Measurements from ENCODE around the gene DOCK7. TPM values are rescaled to one million over a fixed set of nuclear protein-coding genes. Genes with fewer than 3 reads are reported as not detected.

DOCK7 gene
- polyA plus RNA-seq, 3 donors, result 2.9 to 3.7 (median 3.5) TPM

GRCh38 chr1:62493656-62494055, 194.5 kb downstream of the DOCK7 start:
- Histone ChIP-seq H3K79me2 (ENCODE audit: insufficient read depth, low read length) (no peaks in the 10 kb centered on the region), H2AFZ (ENCODE audit: insufficient read depth, low read depth, low read length, poor library complexity, severe bottlenecking) (no peak overlapping the region), H4K20me1 (ENCODE audit: insufficient read depth, low read length) (no peaks in the 10 kb centered on the region), H3K27ac (ENCODE audit: low read depth in 1 of 2, low read length in 2 of 2) (no peak overlapping the region), H3K4me1 (ENCODE audit: control insufficient read depth in 1 of 2, insufficient read depth in 2 of 2, low read length in 2 of 2) (no peaks in the 10 kb centered on the region), H3K9me3 (replicated peaks in 1 of 2; ENCODE audit: control insufficient read depth in 1 of 2, insufficient read depth in 1 of 2, low read length in 2 of 2) (no peaks in the 10 kb centered on the region), H3K27me3 (ENCODE audit: control insufficient read depth in 2 of 2, insufficient read depth in 2 of 2, low read length in 2 of 2) (no peaks in the 10 kb centered on the region), H3K4me2 (replicated peaks; ENCODE audit: extremely low read depth, low read length, poor library complexity, severe bottlenecking) (no peak overlapping the region), H3K4me3 (replicated peaks in 1 of 3; ENCODE audit: low read depth in 2 of 3, low read length in 3 of 3) (no peak overlapping the region), H3K9ac (ENCODE audit: insufficient read depth, low read length, poor library complexity, severe bottlenecking) (no peak overlapping the region), H3K36me3 (replicated peaks in 1 of 2; ENCODE audit: control insufficient read depth in 1 of 2, insufficient read depth in 2 of 2, low read length in 2 of 2) (peaks cover 6 to 35% of the 10 kb centered on the region in 2 donors)
- WGBS (ENCODE audit: insufficient coverage), result no CpG with 5 or more reads among the region's 3 CpGs
- Mint-ChIP-seq H3K27me3 (ENCODE audit: low read depth in 3 of 3) (no peaks in the 10 kb centered on the region), H3K4me1 (no peaks in the 10 kb centered on the region), H3K36me3 (peaks cover 14 to 24% of the 10 kb centered on the region in 2 donors), H3K4me3 (no peak overlapping the region), H3K27ac (no peak overlapping the region), H3K9me3 (no peaks in the 10 kb centered on the region)
- no peak for TF ChIP-seq CTCF (IDR thresholded peaks at IDR 0.05)
- DNase-seq, result no peak
- intact Hi-C loops (cut with micrococcal nuclease), result no loop called here

- intact Hi-C loops (cut with micrococcal nuclease), result no loop called here
- H3K9me3 Mint-ChIP-seq, result no peaks in the 10 kb centered on the region
- H3K27me3 ChIP-seq (ENCODE audit: control insufficient read depth in 2 of 2, insufficient read depth in 2 of 2, low read length in 2 of 2), result no peaks in the 10 kb centered on the region
- no peak overlapping the region for H3K4me3 Mint-ChIP-seq
- no peaks in the 10 kb centered on the region for H3K9me3 ChIP-seq (replicated peaks in 1 of 2; ENCODE audit: control insufficient read depth in 1 of 2, insufficient read depth in 1 of 2, low read length in 2 of 2)
- H3K4me3 ChIP-seq (replicated peaks in 1 of 3; ENCODE audit: low read depth in 2 of 3, low read length in 3 of 3), result no peak overlapping the region
- H3K27me3 Mint-ChIP-seq (ENCODE audit: low read depth in 3 of 3), result peaks cover 0 to 1% (median 0%) of the 10 kb centered on the region in 3 donors
- no peaks in the 10 kb centered on the region for H3K4me1 ChIP-seq (ENCODE audit: control insufficient read depth in 1 of 2, insufficient read depth in 2 of 2, low read length in 2 of 2)
- H4K20me1 ChIP-seq (ENCODE audit: insufficient read depth, low read length), result no peaks in the 10 kb centered on the region
- H3K4me2 ChIP-seq (replicated peaks; ENCODE audit: extremely low read depth, low read length, poor library complexity, severe bottlenecking), result no peak overlapping the region
- H3K27ac Mint-ChIP-seq, result no peak overlapping the region
- peaks cover 6 to 35% of the 10 kb centered on the region in 2 donors for H3K36me3 ChIP-seq (replicated peaks in 1 of 2; ENCODE audit: control insufficient read depth in 1 of 2, insufficient read depth in 2 of 2, low read length in 2 of 2)
- no peaks in the 10 kb centered on the region for H3K79me2 ChIP-seq (ENCODE audit: insufficient read depth, low read length)
- no peaks in the 10 kb centered on the region for H3K4me1 Mint-ChIP-seq
- peaks cover 14 to 19% of the 10 kb centered on the region in 2 donors for H3K36me3 Mint-ChIP-seq
- TF ChIP-seq CTCF (IDR thresholded peaks at IDR 0.05), result no peak
- H3K27ac ChIP-seq (ENCODE audit: low read depth in 1 of 2, low read length in 2 of 2), result no peak overlapping the region
- DNase-seq, result no peak
- no peak overlapping the region for H2AFZ ChIP-seq (ENCODE audit: insufficient read depth, low read depth, low read length, poor library complexity, severe bottlenecking)
- no CpG with 5 or more reads among the region's 2 CpGs for WGBS (ENCODE audit: insufficient coverage)
- no peak overlapping the region for H3K9ac ChIP-seq (ENCODE audit: insufficient read depth, low read length, poor library complexity, severe bottlenecking)
These were observed 195.7 kb downstream of the DOCK7 start for GRCh38 chr1:62492521-62492920.

Measured in CD14-positive monocyte (primary cell).